Vagina (tissue), 2 donors: ENCODE measurements around the gene ZFHX3.

Experiments
- POLR2A ChIP-seq, 2 donors: fragments of 450-650 bp; IDR thresholded peaks; one replicate each; pipeline ENCODE4 v1.6.1; 2017; ENCODE audit warnings: antibody characterized with exemption in 2 of 2, mild to moderate bottlenecking in 2 of 2, moderate library complexity in 2 of 2
- POLR2AphosphoS5 ChIP-seq, 2 donors: sonication (generic); formaldehyde crosslinking; IDR thresholded peaks; one replicate each; pipeline ENCODE4 v1.9.0; 2017; ENCODE audit warnings: antibody characterized with exemption in 2 of 2, mild to moderate bottlenecking in 2 of 2, low read depth in 1 of 2; ENCODE audit not compliant: insufficient read depth in 1 of 2
- TF ChIP-seq, protein P1 (sequence below), 3 experiments: fragments of 450-650 bp in 2 of 3; fragments of 200-600 bp in 1 of 3; sonication (generic) in 1 of 3; IDR thresholded peaks; one replicate each; pipeline ENCODE4 v1.5.1; 2017 to 2019; ENCODE audit warnings: antibody characterized with exemption in 3 of 3, mild to moderate bottlenecking in 2 of 3, moderate library complexity in 2 of 3

DNA sequence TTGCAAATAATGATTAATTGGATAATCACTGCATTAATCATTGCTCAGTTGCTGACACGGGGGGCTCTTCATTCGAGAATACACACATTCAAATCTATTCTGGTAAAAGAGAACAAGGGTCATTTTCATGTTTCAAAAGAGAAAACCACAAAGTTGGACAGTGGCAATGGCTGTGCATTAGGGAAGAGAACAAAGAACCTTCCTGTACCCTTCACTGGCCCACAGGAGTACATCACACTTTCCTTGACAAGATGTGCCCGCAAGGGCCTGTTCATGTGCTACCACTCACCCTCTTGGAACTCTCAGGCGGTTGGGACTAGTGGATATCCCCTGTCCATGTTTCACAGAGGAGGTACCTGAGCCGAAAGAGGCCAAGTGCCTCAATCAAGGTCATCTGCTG is 223.2 kb downstream of the ZFHX3 start:
- TF ChIP-seq, protein P1, sequence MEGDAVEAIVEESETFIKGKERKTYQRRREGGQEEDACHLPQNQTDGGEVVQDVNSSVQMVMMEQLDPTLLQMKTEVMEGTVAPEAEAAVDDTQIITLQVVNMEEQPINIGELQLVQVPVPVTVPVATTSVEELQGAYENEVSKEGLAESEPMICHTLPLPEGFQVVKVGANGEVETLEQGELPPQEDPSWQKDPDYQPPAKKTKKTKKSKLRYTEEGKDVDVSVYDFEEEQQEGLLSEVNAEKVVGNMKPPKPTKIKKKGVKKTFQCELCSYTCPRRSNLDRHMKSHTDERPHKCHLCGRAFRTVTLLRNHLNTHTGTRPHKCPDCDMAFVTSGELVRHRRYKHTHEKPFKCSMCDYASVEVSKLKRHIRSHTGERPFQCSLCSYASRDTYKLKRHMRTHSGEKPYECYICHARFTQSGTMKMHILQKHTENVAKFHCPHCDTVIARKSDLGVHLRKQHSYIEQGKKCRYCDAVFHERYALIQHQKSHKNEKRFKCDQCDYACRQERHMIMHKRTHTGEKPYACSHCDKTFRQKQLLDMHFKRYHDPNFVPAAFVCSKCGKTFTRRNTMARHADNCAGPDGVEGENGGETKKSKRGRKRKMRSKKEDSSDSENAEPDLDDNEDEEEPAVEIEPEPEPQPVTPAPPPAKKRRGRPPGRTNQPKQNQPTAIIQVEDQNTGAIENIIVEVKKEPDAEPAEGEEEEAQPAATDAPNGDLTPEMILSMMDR (IDR thresholded peaks at IDR 0.05): no peak
- TF ChIP-seq POLR2AphosphoS5 (IDR thresholded peaks at IDR 0.05; ENCODE audit: insufficient read depth in 1 of 2, low read depth in 1 of 2) (no peak), POLR2A (IDR thresholded peaks at IDR 0.05) (no peak)
